ENCODE measurements around the gene MIDN. TPM values are rescaled to one million over a fixed set of nuclear protein-coding genes. Genes with fewer than 3 reads are reported as not detected.

Gene MIDN
- total RNA-seq, 1 donor from 2014 or later, result 170 TPM

GRCh38 chr19:1307320-1307719 is 58.9 kb downstream of the MIDN start:
- H3K27ac ChIP-seq, result no peak overlapping the region
- H3K9me3 ChIP-seq, result no peaks in the 10 kb centered on the region
- H3K36me3 ChIP-seq, result no peaks in the 10 kb centered on the region
- no peaks in the 10 kb centered on the region for H3K27me3 ChIP-seq
- intact Hi-C loops (cut with DNase I), result no loop called here
- TF ChIP-seq POLR2AphosphoS5 (IDR thresholded peaks at IDR 0.05; ENCODE audit: insufficient read depth in 1 of 2, low read depth in 1 of 2) (no peak), CTCF (IDR thresholded peaks at IDR 0.05) (no peak), POLR2A (IDR thresholded peaks at IDR 0.05) (no peak)
- no peaks in the 10 kb centered on the region for H3K4me1 ChIP-seq
- DNase-seq (ENCODE audit: extremely low spot score in 2 of 2), result no peak
- H3K4me3 ChIP-seq, result no peak overlapping the region

GRCh38 chr19:1307755-1308303 is 59.4 kb downstream of the MIDN start:
- Histone ChIP-seq H3K4me1 (no peaks in the 10 kb centered on the region), H3K36me3 (no peaks in the 10 kb centered on the region), H3K9me3 (no peaks in the 10 kb centered on the region), H3K4me3 (no peak overlapping the region), H3K27me3 (no peaks in the 10 kb centered on the region), H3K27ac (no peak overlapping the region)
- no peak for TF ChIP-seq POLR2A (IDR thresholded peaks at IDR 0.05)
- TF ChIP-seq POLR2AphosphoS5 (IDR thresholded peaks at IDR 0.05; ENCODE audit: insufficient read depth in 1 of 2, low read depth in 1 of 2), result no peak
- no peak for TF ChIP-seq CTCF (IDR thresholded peaks at IDR 0.05)
- no peak for DNase-seq (ENCODE audit: extremely low spot score in 2 of 2)
- intact Hi-C loops (cut with DNase I), result no loop called here

- H3K9me3 ChIP-seq, result no peaks in the 10 kb centered on the region
- no peaks in the 10 kb centered on the region for H3K27me3 ChIP-seq
- intact Hi-C loops (cut with DNase I), result no loop called here
- TF ChIP-seq POLR2AphosphoS5 (IDR thresholded peaks at IDR 0.05; ENCODE audit: insufficient read depth in 1 of 2, low read depth in 1 of 2) (no peak), CTCF (IDR thresholded peaks at IDR 0.05) (no peak), POLR2A (IDR thresholded peaks at IDR 0.05) (no peak)
- H3K4me3 ChIP-seq, result no peak overlapping the region
- H3K36me3 ChIP-seq, result no peaks in the 10 kb centered on the region
- H3K27ac ChIP-seq, result no peak overlapping the region
- no peaks in the 10 kb centered on the region for H3K4me1 ChIP-seq
- no peak for DNase-seq (ENCODE audit: extremely low spot score in 2 of 2)
These were observed 60.3 kb downstream of the MIDN start for GRCh38 chr19:1308718-1309117.

Other genes starting within 250 kb of the MIDN start
- gene GRIN3B, start 248.2 kb upstream of the MIDN start, total RNA-seq, result not detected
- 130 TPM for gene TMEM259, start 227.5 kb upstream of the MIDN start, total RNA-seq
- gene RNU6-2, start 227.1 kb upstream of the MIDN start, total RNA-seq, result not detected
- gene CNN2, start 222.0 kb upstream of the MIDN start, total RNA-seq, result 76.1 TPM
- gene ABCA7, start 208.5 kb upstream of the MIDN start, total RNA-seq, result 29.5 TPM
- gene ARHGAP45, start 181.4 kb upstream of the MIDN start, total RNA-seq, result 36.8 TPM
- 83.7 TPM for gene POLR2E, start 153.2 kb upstream of the MIDN start, total RNA-seq
- 524 TPM for gene GPX4, start 144.6 kb upstream of the MIDN start, total RNA-seq
- gene SBNO2, start 74.3 kb upstream of the MIDN start, total RNA-seq, result 54.0 TPM
- gene STK11, start 42.8 kb upstream of the MIDN start, total RNA-seq, result 54.5 TPM
- 3.9 TPM for gene CBARP, start 10.6 kb upstream of the MIDN start, total RNA-seq
- 154 TPM for gene ATP5F1D, start 6.8 kb upstream of the MIDN start, total RNA-seq
- 192 TPM for gene CIRBP, start 20.7 kb downstream of the MIDN start, total RNA-seq
- 64.8 TPM for gene FAM174C, start 26.9 kb downstream of the MIDN start, total RNA-seq
- gene EFNA2, start 37.3 kb downstream of the MIDN start, total RNA-seq, result not detected
- 141 TPM for gene NDUFS7, start 135.3 kb downstream of the MIDN start, total RNA-seq
- 29.0 TPM for gene GAMT, start 153.0 kb downstream of the MIDN start, total RNA-seq
- 29.7 TPM for gene DAZAP1, start 159.0 kb downstream of the MIDN start, total RNA-seq
- 3,906 TPM for gene RPS15, start 189.8 kb downstream of the MIDN start, total RNA-seq
- gene APC2, start 201.5 kb downstream of the MIDN start, total RNA-seq, result 1.2 TPM
- gene C19orf25, start 230.6 kb downstream of the MIDN start, total RNA-seq, result 25.0 TPM
- gene PCSK4, start 241.8 kb downstream of the MIDN start, total RNA-seq, result 5.4 TPM
- gene REEP6, start 242.6 kb downstream of the MIDN start, total RNA-seq, result 6.1 TPM

All from vagina (tissue), 2 donors.